ENCODE measurements around the gene CTSH.

DNA sequence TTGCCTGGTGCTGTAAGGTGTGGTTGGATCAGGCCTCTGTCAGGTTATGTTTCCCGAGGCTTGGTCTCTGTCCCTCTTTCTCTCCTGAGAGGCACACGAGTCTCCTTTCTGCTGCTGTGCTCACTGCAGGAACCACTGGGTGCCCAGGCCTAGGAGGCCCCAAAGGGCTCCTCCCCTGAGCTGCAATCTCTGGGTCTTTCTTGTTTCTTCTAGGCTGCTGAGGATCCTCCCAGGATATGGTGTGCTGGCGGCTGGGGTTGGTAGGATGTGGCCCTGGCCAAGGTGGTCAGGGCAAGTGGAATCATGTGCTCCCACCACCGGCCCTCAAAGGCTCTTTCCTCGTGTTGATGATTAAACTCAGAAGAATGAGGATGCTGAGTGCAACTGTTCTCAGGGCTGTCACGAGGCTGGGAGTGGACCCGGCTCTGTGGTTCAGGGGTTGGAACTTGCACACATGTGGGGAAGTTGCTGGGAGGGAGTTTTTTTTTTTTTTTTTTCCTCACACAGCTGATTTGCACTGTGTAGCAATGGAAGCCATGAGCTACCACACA lies 43.6 kb upstream of the CTSH start:
- TF ChIP-seq TAF1 (IDR thresholded peaks at IDR 0.05; ENCODE audit: borderline replicate concordance, low read depth, low read length) (no peak), POLR2A (IDR thresholded peaks at IDR 0.05; ENCODE audit: low read depth, low read length) (no peak)
